ENCODE measurements around the gene MAPK11. TPM values are rescaled to one million over a fixed set of nuclear protein-coding genes. Genes with fewer than 3 reads are reported as not detected.

MAPK11 gene
- polyA plus RNA-seq, 3 donors = 6.7 to 10.1 (median 8.9) TPM

DNA sequence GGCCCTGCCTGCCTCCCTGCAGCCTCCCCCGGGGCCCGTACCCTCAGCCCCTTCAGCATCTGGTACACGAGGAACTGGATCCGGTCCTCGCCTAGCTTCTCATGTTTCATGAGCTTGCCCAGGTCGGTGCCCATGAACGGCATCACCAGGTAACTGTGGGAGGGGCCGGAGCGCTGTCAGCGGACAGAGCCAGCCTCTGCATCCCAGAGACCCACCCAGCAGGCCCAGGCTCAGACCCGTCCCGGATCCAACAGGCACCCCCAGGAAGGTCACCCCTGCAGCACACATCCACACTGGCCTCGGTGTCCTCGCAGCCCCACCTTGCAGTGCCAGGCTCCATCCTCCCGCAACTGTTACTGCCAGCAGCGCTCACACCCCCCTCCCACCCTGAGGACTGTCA is 13.1 kb downstream of the MAPK11 start:
- no peak for DNase-seq (ENCODE audit: extremely low read depth in 1 of 11, low read depth in 9 of 11, low spot score in 4 of 11)

DNA sequence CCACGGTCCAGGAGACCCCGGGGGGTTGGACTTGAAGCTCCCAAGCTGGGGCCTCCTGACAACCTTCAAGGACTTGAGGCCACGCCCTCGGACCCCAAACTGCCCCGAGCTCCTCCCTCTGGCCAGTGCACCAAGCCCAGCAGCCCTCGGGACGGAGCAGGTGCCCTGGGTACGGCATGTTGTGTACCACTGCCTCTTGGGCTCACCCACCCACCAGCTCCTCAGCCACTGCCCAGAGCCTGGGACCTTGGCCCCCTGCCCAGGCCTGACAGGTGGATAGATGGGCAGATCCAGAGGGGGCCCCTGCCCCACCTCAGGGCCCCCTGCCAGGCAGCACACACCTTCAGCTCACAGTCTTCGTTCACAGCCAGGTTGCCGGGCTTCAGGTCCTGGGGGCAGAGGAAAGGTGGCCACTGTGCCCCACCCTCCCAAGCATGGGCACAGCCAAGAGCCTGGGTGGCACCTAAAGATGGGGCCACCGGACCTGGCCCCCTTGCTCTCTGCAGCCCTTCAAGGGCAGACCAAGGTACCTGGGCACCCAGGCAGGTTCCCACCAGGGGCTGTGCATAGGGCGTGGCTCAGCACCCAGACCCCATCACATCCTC is 13.8 kb downstream of the MAPK11 start:
- DNase-seq (ENCODE audit: extremely low read depth in 1 of 11, low read depth in 9 of 11, low spot score in 4 of 11) = no peak

DNA sequence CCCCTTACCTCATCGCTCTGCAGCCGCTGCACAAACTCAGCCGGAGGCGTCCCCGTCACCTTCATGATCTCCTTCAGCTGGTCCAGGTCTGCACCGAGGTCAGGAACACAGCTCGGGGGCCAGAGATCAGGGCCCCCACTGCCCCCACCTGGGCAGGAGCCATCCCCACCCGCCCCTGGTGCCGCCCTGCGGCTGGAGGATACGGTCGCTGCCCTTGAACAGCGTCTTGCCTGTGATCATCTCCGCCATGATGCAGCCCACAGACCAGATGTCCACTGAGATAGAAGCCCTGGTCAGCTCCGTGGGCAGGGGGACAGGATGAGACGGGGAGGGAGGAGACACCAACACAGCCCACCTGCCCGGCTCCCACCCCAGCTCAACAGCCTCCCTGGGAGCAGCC is 14.6 kb downstream of the MAPK11 start:
- DNase-seq (ENCODE audit: extremely low read depth in 1 of 11, low read depth in 9 of 11, low spot score in 4 of 11) = no peak

DNA sequence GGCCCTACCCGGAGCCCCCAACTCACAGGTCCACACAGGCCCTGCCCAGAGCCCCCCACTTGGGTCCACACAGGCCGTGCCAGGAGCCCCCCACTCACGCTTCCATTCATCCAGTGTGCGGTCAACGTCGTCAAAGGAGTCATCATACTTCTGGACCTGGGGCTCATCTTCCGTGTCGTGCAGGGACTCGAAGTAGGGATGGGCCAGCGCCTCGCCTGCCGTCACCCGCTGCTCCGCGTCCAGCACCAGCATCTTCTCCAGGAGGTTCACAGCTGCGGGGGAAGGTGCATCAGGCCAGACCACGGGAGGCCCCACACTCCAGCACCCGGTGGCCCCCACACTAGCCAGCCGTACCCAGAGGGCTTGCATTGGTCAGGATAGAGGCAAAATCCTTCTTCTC is 15.1 kb downstream of the MAPK11 start:
- no peak for DNase-seq (ENCODE audit: extremely low read depth in 1 of 11, low read depth in 9 of 11, low spot score in 4 of 11)

DNA sequence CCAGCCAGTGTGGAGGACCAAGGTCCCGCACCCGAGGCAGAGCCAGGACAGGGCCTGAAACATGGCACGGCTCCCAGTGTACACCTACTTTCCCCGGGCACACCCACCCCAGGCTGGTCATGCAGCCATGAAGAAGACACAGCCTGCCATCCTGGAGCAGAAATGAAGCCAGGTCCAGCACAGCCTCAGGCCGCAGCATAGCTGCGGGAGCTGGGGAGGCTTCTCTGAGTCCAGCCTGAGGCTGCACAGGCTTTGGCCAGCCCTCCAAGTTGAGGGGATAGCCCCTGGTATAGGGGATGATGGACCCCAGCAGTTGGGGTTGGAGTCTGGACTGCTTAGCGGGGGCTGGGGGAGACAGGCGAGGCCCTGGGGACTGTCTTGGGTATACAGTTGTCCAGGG is 16.2 kb downstream of the MAPK11 start:
- no peak for DNase-seq (ENCODE audit: extremely low read depth in 1 of 11, low read depth in 9 of 11, low spot score in 4 of 11)

- no peak for DNase-seq (ENCODE audit: extremely low read depth in 1 of 11, low read depth in 9 of 11, low spot score in 4 of 11)
These were observed 16.9 kb downstream of the MAPK11 start for GRCh38 chr22:50253046-50253915.

DNA sequence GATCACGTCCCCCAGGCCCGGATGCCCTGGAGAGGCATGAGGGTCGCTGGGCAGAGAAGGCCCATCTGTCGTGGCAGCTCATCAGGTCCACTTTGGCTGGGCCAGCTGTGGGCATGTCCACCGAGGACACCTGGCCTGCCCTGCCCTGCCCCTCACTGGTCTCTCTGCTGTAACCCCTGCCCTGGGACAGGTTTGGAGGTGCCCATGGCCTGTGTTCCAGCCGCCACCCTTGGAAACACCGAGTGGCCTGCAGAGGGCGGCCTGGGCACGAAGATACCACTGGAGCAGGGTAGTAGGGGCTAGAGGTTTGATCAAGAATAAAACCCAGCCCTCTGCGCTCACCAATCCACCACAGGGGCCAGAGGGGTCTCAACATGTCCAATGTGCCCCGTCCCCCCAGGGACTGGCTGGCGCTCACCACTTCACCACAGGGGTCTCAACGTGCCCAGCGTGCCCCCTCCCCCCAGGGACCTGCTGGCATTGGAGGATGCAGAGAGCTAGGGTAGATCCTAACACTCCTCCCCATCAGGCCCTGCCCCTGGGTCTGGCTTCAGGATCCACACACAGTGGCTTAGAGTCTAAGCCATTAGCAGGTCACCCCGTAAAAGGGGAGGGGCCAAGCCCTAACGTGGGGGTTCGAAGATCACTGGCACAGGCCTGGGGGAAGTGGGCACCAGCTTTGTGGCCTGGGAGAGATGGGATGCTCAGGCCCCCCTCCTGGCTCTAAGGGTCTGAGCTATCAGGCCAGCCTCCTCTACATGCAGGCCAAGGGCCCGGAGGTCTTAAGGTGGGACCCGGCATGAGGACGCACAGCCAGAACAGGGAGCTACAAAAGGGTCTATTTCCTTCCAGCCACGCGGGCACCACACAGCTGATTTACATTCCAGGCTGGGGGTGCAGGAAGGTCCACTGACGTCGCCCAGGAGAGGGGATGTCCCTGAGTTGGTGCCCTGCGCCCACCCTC is 17.8 kb downstream of the MAPK11 start:
- DNase-seq (ENCODE audit: extremely low read depth in 1 of 11, low read depth in 9 of 11, low spot score in 4 of 11) = no peak

- no peak for DNase-seq (ENCODE audit: extremely low read depth in 1 of 11, low read depth in 9 of 11, low spot score in 4 of 11)
These were observed 18.6 kb downstream of the MAPK11 start for GRCh38 chr22:50251477-50252081.

GRCh38 chr22:50250555-50251476 is 19.4 kb downstream of the MAPK11 start, which contains the start of gene HDAC10:
HDAC10 (minus strand) TSS chr22:50251265; CDS start chr22:50251032, 233 bp downstream.
- DNase-seq (ENCODE audit: extremely low read depth in 1 of 11, low read depth in 9 of 11, low spot score in 4 of 11) = peak in 2 of 11 donors; percentile 45 to 68

DNA sequence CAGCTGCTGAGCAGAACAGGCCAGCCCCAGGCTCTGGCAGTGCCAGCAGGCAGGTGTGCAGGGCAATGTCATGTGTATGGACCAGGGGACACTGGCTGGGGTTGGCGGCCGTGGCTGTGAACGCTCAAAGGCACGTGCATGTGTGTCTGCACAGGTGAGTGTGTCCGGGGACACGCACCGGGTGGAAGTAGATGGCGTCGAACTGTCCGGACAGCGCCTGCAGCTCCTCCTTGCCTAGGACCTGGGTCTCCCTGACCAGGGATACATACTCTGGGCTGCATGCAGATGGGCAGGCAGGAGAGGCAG is 20.0 kb downstream of the MAPK11 start:
- DNase-seq (ENCODE audit: extremely low read depth in 1 of 11, low read depth in 9 of 11, low spot score in 4 of 11) = no peak

GRCh38 chr22:50249341-50250248 is 20.6 kb downstream of the MAPK11 start:
- DNase-seq (ENCODE audit: extremely low read depth in 1 of 11, low read depth in 9 of 11, low spot score in 4 of 11) = no peak

- no peak for DNase-seq (ENCODE audit: extremely low read depth in 1 of 11, low read depth in 9 of 11, low spot score in 4 of 11)
These were observed 21.7 kb downstream of the MAPK11 start for GRCh38 chr22:50248196-50249081.

- DNase-seq (ENCODE audit: extremely low read depth in 1 of 11, low read depth in 9 of 11, low spot score in 4 of 11) = no peak
These were observed 22.4 kb downstream of the MAPK11 start for GRCh38 chr22:50247748-50248147.

DNA sequence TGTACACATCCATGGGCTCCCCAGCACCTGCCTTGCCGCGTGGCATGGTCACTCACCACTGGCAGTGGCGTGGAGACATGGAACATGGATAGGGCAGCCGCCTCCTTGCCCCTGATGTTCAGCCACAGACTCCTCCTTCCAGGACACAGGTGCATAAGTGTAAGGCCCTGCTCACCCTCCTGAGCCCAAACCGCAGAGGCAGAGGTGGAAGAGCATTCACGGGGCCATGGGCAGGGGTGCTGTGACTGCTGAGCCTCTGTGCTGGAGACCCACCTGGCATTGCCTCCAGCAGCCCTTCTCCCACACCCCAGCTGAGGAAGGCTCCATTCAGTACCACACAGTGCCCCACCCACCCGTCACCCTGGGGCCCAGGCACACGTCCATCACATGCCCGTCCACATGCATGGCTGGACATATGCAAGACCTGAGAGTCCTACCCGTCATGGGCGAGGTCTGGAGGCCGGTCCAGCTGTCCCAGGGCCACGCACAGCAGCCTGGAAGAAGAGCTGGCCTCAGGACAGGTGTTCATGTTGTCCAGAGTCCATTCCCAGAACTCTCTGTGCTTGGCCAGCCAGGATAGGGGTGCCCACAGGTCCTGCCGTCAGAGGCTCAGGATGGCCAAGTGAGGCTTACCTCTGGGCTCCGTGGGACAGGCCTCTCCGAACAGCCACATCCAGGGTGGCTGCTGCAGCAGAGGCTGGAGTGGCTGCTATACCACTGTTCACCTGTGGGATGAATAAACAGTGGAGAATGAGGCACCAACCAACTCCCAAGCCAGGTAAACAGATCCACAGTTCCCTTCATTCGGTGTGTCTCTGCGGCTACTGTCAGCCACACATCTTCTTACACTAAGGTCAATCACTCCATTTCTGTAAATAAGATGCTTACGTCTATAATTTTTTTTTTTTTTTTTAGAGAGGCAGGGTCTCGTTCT is 23.7 kb downstream of the MAPK11 start:
- no peak for DNase-seq (ENCODE audit: extremely low read depth in 1 of 11, low read depth in 9 of 11, low spot score in 4 of 11)

Data from renal cortex interstitium (tissue), 11 donors.